RWPE2 (cell line): ENCODE measurements around the gene SAP25.
"Not testable (repeated sequence)": the region's sequence is repeated elsewhere in the genome, so short reads cannot be mapped to it uniquely, and the experiment has no call there.

ENCODE experiments used
- ATAC-seq: fragments of 200-7000 bp; cut with Tn5 transposase; 3 replicates; pipeline ENCODE4 v1.9.1; 2021; ENCODE audit warnings: low read depth
- DNase-seq: peaks from one replicate; pipeline ENCODE4 v3.0.0-alpha.2; 2020; ENCODE audit warnings: low spot score
- H3K27ac ChIP-seq: fragments of 450-650 bp; 2 replicates; pipeline ENCODE4 v1.5.1; 2017; ENCODE audit warnings: mild to moderate bottlenecking; ENCODE audit not compliant: poor library complexity, severe bottlenecking
- H3K27me3 ChIP-seq: fragments of 250-450 bp; sonication (Bioruptor Pico); 2 replicates; pipeline ENCODE4 v1.5.1; 2021; ENCODE audit warnings: mild to moderate bottlenecking, moderate library complexity; ENCODE audit not compliant: insufficient read depth, poor library complexity, severe bottlenecking
- H3K36me3 ChIP-seq: fragments of 250-450 bp; sonication (Bioruptor Pico); 2 replicates; pipeline ENCODE4 v1.5.1; 2020; ENCODE audit warnings: low read depth, mild to moderate bottlenecking, moderate library complexity
- H3K4me1 ChIP-seq: fragments of 250-450 bp; sonication (Bioruptor Pico); 2 replicates; pipeline ENCODE4 v1.5.1; 2021; ENCODE audit warnings: mild to moderate bottlenecking, moderate library complexity; ENCODE audit not compliant: insufficient read depth, poor library complexity, severe bottlenecking
- H3K4me3 ChIP-seq: fragments of 250-450 bp; sonication (Bioruptor Pico); 2 replicates; pipeline ENCODE4 v1.5.1; 2021; ENCODE audit warnings: mild to moderate bottlenecking, moderate library complexity; ENCODE audit not compliant: severe bottlenecking
- H3K9me3 ChIP-seq: fragments of 250-450 bp; sonication (Bioruptor Pico); 2 replicates; pipeline ENCODE4 v1.5.1; 2021; ENCODE audit warnings: mild to moderate bottlenecking, moderate library complexity; ENCODE audit not compliant: severe bottlenecking
- TF ChIP-seq, protein P1 (sequence below): fragments of 450-650 bp; IDR thresholded peaks from one replicate; pipeline ENCODE4 v1.5.1; 2017; ENCODE audit warnings: mild to moderate bottlenecking, moderate library complexity; ENCODE audit not compliant: poor library complexity, severe bottlenecking

SAP25 gene

DNA sequence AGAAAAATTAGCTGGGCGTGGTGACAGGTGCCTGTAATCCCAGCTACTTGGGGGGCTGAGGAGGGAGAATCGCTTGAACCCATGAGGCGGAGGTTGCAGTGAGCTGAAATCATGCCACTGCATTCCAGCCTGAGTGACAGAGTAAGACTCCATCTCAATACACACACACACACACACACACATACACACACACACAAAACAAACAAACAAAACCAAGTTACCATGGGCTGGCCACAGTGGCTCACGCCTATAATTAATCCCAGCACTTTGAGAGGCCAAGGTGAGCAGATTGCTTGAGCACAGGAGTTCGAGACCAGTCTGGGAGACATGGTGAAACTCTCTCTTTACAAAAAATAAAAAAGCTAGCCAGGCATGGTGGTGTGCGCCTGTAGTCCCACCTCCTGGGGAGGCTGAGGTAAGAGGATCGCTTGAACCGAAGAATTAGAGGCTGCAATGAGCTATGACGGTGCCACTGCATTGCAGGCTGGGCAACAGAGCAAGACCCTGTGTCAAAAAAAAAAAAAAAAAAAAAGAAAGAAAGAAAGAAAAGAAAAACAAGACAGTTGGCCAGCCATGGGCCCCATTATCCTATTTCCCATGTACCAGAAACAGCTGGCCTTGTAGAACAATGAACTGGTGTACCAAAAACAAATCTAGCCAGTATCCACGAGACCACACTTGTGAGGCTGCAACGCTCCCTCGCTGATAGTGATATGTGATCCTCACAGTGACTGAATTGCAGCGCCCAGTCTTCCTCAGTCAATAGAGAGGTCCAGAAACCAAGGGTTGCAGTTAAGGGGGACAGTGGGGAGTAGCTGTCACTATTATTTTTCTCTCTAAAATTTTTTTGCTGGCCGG lies 41.3 kb downstream of the SAP25 start:
- H3K36me3 ChIP-seq = no peaks in the 10 kb centered on the region
- TF ChIP-seq, protein P1, sequence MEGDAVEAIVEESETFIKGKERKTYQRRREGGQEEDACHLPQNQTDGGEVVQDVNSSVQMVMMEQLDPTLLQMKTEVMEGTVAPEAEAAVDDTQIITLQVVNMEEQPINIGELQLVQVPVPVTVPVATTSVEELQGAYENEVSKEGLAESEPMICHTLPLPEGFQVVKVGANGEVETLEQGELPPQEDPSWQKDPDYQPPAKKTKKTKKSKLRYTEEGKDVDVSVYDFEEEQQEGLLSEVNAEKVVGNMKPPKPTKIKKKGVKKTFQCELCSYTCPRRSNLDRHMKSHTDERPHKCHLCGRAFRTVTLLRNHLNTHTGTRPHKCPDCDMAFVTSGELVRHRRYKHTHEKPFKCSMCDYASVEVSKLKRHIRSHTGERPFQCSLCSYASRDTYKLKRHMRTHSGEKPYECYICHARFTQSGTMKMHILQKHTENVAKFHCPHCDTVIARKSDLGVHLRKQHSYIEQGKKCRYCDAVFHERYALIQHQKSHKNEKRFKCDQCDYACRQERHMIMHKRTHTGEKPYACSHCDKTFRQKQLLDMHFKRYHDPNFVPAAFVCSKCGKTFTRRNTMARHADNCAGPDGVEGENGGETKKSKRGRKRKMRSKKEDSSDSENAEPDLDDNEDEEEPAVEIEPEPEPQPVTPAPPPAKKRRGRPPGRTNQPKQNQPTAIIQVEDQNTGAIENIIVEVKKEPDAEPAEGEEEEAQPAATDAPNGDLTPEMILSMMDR = no peak
- H3K9me3 ChIP-seq = no peaks in the 10 kb centered on the region
- no peak overlapping the region for H3K4me3 ChIP-seq
- no peak overlapping the region for H3K27ac ChIP-seq
- no peaks in the 10 kb centered on the region for H3K4me1 ChIP-seq
- no peaks in the 10 kb centered on the region for H3K27me3 ChIP-seq
- DNase-seq (no peak), ATAC-seq (no peak)

DNA sequence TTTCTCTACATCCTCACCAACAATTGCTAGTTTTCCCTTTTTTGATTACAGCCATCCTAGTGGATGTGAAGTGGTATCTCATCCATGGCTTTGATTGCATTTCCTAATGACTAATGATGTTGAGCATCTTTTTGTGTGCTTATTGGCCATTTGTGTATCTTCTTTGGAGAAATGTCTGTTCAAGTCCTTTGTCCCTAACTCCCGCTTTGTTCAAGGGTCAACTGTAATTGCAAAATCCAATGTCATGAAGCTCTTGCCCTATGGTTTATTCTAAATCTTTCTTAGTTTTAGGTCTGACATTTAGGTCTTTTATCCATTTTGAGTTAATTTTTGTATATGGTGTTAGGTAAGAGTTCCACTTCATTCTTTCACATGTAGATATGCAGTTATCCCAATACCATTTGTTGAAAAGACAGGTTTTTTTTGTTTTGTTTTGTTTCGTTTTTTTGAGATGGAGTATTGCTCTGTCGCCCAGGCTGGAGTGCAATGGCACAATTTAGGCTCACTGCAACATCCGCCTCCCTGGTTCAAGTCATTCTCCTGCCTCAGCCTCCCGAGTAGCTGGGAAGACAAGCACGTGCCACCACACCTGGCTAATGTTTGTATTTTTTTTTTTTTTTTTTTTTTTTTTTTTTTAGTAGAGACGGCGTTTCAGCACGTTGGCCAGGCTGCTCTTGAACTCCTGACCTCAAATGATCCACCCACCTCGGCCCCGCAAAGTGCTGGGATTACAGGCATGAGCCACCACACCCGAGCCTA lies 45.4 kb downstream of the SAP25 start:
- H3K27ac ChIP-seq, H3K4me3 ChIP-seq, DNase-seq, H3K4me1 ChIP-seq, H3K27me3 ChIP-seq, H3K36me3 ChIP-seq, ATAC-seq, H3K9me3 ChIP-seq: not testable (repeated sequence)

DNA sequence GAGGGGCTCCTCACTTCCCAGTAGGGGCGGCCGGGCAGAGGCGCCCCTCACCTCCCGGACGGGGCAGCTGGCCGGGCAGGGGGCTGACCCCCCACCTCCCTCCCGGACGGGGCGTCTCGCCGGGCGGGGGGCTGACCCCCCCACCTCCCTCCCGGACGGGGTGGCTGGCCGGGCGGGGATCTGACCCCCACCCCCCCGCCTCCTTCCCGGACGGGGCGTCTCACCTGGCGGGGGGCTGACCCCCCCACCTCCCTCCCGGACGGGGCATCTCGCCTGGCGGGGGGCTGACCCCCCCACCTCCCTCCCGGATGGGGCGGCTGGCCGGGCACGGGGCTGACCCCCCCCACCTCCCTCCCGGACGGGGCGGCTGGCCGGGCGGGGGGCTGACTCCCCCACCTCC lies 50.5 kb downstream of the SAP25 start:
- not testable (repeated sequence) for H3K4me1 ChIP-seq, H3K27ac ChIP-seq, H3K36me3 ChIP-seq, H3K9me3 ChIP-seq, H3K4me3 ChIP-seq, ATAC-seq, DNase-seq, H3K27me3 ChIP-seq
